GM12878 (cell line): ENCODE data around the gene CASP10. TPM values are rescaled to one million over a fixed set of nuclear protein-coding genes. Genes with fewer than 3 reads are reported as not detected.

Source experiments
- BRCA1 ChIP-seq: IDR thresholded peaks from 2 replicates; pipeline ENCODE4 v1.6.1; 2011; ENCODE audit warnings: low read depth, low read length, improper control_type of control experiment
- CHD2 ChIP-seq: IDR thresholded peaks from 2 replicates; pipeline ENCODE4 v1.6.1; 2011; ENCODE audit warnings: low read depth, low read length, improper control_type of control experiment, borderline replicate concordance
- ESRRA ChIP-seq: IDR thresholded peaks from 2 replicates; pipeline ENCODE4 v1.6.1; 2012; ENCODE audit warnings: mild to moderate bottlenecking, low read length, improper control_type of control experiment
- GATAD2B ChIP-seq: fragments of 450-650 bp; conservative IDR thresholded peaks from 2 replicates; pipeline ENCODE4 v1.6.1; 2017; ENCODE audit warnings: low read depth, mild to moderate bottlenecking, moderate library complexity
- HDAC2 ChIP-seq: fragments of 200-600 bp; sonication (generic); IDR thresholded peaks from 2 replicates; pipeline ENCODE4 v1.6.1; 2017
- JUND ChIP-seq: IDR thresholded peaks from 2 replicates; pipeline ENCODE4 v1.6.1; 2012; ENCODE audit warnings: low read depth, mild to moderate bottlenecking, low read length, improper control_type of control experiment, moderate library complexity
- MEF2A ChIP-seq: IDR thresholded peaks from 2 replicates; pipeline ENCODE4 v1.6.1; 2011; ENCODE audit warnings: low read depth, mild to moderate bottlenecking, low read length, moderate library complexity; ENCODE audit not compliant: insufficient read depth
- MYB ChIP-seq: fragments of 150-350 bp; IDR thresholded peaks from 2 replicates; pipeline ENCODE4 v1.6.1; 2014; ENCODE audit warnings: mild to moderate bottlenecking, low read depth, low read length, borderline replicate concordance
- MYC ChIP-seq: IDR thresholded peaks from 2 replicates; pipeline ENCODE4 v1.6.1; 2011; ENCODE audit warnings: mild to moderate bottlenecking, low read length, moderate library complexity, inconsistent platforms; ENCODE audit not compliant: insufficient read depth, insufficient replicate concordance, insufficient read length, severe bottlenecking
- NFXL1 ChIP-seq: fragments of 450-650 bp; IDR thresholded peaks from 2 replicates; pipeline ENCODE4 v1.6.1; 2017; ENCODE audit warnings: antibody characterized with exemption, mild to moderate bottlenecking, borderline replicate concordance
- NRF1 ChIP-seq: conservative IDR thresholded peaks from 2 replicates; pipeline ENCODE4 v1.6.1; 2011; ENCODE audit warnings: mild to moderate bottlenecking, low read depth, low read length, improper control_type of control experiment
- PAX5 ChIP-seq: IDR thresholded peaks from 2 replicates; pipeline ENCODE4 v1.6.1; 2011; ENCODE audit warnings: low read depth, low read length, borderline replicate concordance
- SMARCA5 ChIP-seq: fragments of 450-650 bp; IDR thresholded peaks from 2 replicates; pipeline ENCODE4 v1.6.1; 2017; ENCODE audit warnings: mild to moderate bottlenecking
- ZNF207 ChIP-seq: fragments of 450-650 bp; IDR thresholded peaks from 2 replicates; pipeline ENCODE4 v1.6.1; 2014; ENCODE audit warnings: antibody characterized with exemption, mild to moderate bottlenecking, borderline replicate concordance
- ZZZ3 ChIP-seq: IDR thresholded peaks from 2 replicates; pipeline ENCODE4 v1.6.1; 2011; ENCODE audit warnings: low read depth; ENCODE audit not compliant: control insufficient read depth, insufficient read length
- polyA plus RNA-seq, 11 experiments: library from polyadenylated mRNA; depleted of rRNA in 4 of 11; unstranded in 6 of 11; stranded (reverse) in 5 of 11; fragments of >200 nt; fragmentation: Nextera tagmentation in 4 of 11; fragmentation: Illumina TruSeq in 1 of 11; extraction: Ambion mirVana in 4 of 11; extraction: Trizol in 1 of 11; gene quantifications; 1 replicate in 1 of 11; 2 replicates in 10 of 11; pipeline versions ENCODE4 v1.2.1 to v1.2.3, GENCODE V29; 2011 to 2016; ENCODE audit warnings: inconsistent platforms in 2 of 11, missing spikeins in 2 of 11, low read depth in 1 of 11
- total RNA-seq, 4 experiments: library from RNA; depleted of rRNA in 3 of 4; stranded (reverse); fragments of >200 nt in 3 of 4; fragmentation: Illumina TruSeq in 1 of 4; extraction: Trizol in 1 of 4; gene quantifications; 2 replicates each; pipeline versions ENCODE4 v1.2.1 to v1.2.3, GENCODE V29; 2013 to 2021
- TF ChIP-seq, protein P1 (sequence below): fragments of 450-650 bp; formaldehyde crosslinking; IDR thresholded peaks from 2 replicates; pipeline ENCODE4 v1.4.0; 2022; ENCODE audit warnings: mild to moderate bottlenecking, moderate library complexity
- TF ChIP-seq, protein P2 (sequence below): fragments of 450-650 bp; formaldehyde crosslinking; IDR thresholded peaks from 2 replicates; pipeline ENCODE4 v1.4.0; 2020; ENCODE audit warnings: mild to moderate bottlenecking, moderate library complexity
- TF ChIP-seq, protein P3 (sequence below): fragments of 450-650 bp; IDR thresholded peaks from 2 replicates; pipeline ENCODE4 v1.6.1; 2018; ENCODE audit warnings: borderline replicate concordance, mild to moderate bottlenecking; ENCODE audit not compliant: partially characterized antibody
- TF ChIP-seq, protein P4 (sequence below): fragments of 450-650 bp; IDR thresholded peaks from 2 replicates; pipeline ENCODE4 v1.6.1; 2016; ENCODE audit warnings: mild to moderate bottlenecking

Gene CASP10
- total and polyA plus RNA-seq, 10 of the 15 experiments (the other 5 are each of a cell fraction or from before 2014, with no cell fraction given), result 7.2 to 14.1 (median 10.8) TPM

DNA sequence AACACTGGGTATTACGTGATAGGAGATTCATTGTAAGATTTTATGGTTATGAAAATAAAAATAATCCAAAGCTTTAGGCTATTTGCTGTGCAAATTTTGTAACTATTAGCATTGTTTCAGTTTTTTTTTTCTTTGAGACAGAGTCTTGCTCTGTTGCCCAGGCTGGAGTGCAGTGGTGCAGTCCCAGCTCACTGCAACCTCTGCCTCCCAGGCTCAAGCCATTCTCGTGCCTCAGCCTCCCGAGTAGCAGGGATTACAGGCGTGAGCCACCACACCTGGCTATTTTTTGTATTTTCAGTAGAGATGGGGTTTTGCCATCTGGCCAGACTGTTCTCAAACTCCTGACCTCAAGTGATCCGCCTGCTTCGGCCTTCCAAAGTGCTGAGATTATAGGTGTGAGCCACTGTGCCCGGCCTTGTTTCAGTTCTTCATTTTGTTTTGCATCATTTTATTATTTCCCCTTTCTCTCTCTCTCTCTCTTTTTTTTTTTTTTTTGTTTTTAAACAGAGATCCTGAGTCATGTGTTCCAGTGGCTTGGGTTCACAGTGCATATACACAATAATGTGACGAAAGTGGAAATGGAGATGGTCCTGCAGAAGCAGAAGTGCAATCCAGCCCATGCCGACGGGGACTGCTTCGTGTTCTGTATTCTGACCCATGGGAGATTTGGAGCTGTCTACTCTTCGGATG is 25.8 kb downstream of the CASP10 start (continued):
- TF ChIP-seq ZNF207 (no peak), SMARCA5 (peak; percentile 89), CHD2 (peak; percentile 46; the same call in 1 of the 2 replicates), JUND (no peak), MYC (no peak), ESRRA (no peak), GATAD2B (no peak), PAX5 (no peak), MYB (no peak), ZZZ3 (no peak), BRCA1 (no peak), NFXL1 (no peak), HDAC2 (no peak), NRF1 (no peak), MEF2A (no peak)
- TF ChIP-seq, protein P1, sequence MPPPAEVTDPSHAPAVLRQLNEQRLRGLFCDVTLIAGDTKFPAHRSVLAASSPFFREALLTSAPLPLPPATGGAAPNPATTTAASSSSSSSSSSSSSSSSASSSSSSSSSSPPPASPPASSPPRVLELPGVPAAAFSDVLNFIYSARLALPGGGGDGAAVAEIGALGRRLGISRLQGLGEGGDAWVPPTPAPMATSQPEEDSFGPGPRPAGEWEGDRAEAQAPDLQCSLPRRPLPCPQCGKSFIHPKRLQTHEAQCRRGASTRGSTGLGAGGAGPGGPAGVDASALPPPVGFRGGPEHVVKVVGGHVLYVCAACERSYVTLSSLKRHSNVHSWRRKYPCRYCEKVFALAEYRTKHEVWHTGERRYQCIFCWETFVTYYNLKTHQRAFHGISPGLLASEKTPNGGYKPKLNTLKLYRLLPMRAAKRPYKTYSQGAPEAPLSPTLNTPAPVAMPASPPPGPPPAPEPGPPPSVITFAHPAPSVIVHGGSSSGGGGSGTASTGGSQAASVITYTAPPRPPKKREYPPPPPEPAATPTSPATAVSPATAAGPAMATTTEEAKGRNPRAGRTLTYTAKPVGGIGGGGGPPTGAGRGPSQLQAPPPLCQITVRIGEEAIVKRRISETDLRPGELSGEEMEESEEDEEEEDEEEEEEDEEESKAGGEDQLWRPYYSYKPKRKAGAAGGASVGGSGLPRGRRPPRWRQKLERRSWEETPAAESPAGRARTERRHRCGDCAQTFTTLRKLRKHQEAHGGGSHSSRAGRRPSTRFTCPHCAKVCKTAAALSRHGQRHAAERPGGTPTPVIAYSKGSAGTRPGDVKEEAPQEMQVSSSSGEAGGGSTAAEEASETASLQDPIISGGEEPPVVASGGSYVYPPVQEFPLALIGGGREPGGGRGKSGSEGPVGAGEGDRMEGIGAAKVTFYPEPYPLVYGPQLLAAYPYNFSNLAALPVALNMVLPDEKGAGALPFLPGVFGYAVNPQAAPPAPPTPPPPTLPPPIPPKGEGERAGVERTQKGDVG, result no peak
- TF ChIP-seq, protein P2, sequence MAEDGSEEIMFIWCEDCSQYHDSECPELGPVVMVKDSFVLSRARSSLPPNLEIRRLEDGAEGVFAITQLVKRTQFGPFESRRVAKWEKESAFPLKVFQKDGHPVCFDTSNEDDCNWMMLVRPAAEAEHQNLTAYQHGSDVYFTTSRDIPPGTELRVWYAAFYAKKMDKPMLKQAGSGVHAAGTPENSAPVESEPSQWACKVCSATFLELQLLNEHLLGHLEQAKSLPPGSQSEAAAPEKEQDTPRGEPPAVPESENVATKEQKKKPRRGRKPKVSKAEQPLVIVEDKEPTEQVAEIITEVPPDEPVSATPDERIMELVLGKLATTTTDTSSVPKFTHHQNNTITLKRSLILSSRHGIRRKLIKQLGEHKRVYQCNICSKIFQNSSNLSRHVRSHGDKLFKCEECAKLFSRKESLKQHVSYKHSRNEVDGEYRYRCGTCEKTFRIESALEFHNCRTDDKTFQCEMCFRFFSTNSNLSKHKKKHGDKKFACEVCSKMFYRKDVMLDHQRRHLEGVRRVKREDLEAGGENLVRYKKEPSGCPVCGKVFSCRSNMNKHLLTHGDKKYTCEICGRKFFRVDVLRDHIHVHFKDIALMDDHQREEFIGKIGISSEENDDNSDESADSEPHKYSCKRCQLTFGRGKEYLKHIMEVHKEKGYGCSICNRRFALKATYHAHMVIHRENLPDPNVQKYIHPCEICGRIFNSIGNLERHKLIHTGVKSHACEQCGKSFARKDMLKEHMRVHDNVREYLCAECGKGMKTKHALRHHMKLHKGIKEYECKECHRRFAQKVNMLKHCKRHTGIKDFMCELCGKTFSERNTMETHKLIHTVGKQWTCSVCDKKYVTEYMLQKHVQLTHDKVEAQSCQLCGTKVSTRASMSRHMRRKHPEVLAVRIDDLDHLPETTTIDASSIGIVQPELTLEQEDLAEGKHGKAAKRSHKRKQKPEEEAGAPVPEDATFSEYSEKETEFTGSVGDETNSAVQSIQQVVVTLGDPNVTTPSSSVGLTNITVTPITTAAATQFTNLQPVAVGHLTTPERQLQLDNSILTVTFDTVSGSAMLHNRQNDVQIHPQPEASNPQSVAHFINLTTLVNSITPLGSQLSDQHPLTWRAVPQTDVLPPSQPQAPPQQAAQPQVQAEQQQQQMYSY (CRISPR knock-in tag), result no peak
- TF ChIP-seq, protein P3, sequence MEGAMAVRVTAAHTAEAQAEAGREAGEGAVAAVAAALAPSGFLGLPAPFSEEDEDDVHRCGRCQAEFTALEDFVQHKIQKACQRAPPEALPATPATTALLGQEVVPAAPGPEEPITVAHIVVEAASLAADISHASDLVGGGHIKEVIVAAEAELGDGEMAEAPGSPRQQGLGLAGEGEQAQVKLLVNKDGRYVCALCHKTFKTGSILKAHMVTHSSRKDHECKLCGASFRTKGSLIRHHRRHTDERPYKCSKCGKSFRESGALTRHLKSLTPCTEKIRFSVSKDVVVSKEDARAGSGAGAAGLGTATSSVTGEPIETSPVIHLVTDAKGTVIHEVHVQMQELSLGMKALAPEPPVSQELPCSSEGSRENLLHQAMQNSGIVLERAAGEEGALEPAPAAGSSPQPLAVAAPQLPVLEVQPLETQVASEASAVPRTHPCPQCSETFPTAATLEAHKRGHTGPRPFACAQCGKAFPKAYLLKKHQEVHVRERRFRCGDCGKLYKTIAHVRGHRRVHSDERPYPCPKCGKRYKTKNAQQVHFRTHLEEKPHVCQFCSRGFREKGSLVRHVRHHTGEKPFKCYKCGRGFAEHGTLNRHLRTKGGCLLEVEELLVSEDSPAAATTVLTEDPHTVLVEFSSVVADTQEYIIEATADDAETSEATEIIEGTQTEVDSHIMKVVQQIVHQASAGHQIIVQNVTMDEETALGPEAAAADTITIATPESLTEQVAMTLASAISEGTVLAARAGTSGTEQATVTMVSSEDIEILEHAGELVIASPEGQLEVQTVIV, result no peak
- TF ChIP-seq, protein P4, sequence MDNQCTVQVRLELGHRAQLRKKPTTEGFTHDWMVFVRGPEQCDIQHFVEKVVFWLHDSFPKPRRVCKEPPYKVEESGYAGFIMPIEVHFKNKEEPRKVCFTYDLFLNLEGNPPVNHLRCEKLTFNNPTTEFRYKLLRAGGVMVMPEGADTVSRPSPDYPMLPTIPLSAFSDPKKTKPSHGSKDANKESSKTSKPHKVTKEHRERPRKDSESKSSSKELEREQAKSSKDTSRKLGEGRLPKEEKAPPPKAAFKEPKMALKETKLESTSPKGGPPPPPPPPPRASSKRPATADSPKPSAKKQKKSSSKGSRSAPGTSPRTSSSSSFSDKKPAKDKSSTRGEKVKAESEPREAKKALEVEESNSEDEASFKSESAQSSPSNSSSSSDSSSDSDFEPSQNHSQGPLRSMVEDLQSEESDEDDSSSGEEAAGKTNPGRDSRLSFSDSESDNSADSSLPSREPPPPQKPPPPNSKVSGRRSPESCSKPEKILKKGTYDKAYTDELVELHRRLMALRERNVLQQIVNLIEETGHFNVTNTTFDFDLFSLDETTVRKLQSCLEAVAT, result peak; percentile 69; the same call in 1 of the 2 replicates
